Limb (tissue), 2 donors: Measurements from ENCODE around the gene PACRG.

Experiments
- DNase-seq, 2 donors: peaks; one replicate each; pipeline ENCODE4 v3.0.0-alpha.2; 2016; ENCODE audit errors: extremely low spot score in 2 of 2

Gene PACRG

GRCh38 chr6:163281634-163282033 lies 553.9 kb downstream of the PACRG start:
- DNase-seq = no peak

DNA sequence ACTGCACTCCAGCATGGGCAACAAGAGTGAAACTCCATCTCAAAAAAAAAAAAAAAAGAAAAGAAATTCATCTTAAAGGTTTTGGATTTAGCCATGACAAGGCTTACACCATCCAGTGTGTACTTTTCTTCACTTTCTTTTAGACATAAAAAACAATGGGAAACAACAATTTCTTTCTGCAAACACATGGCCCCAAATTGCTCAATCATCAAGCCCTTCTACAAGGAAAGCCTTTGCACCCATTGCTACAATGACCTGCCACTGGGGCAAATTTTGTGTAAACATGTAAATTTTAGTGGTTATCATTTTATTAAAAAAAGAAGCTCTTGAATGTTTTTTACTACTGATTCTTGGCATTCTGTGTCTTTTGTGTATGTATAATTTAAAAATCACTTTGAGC lies 554.9 kb downstream of the PACRG start:
- no peak for DNase-seq

GRCh38 chr6:163284151-163284550 lies 556.4 kb downstream of the PACRG start:
- DNase-seq = no peak

DNA sequence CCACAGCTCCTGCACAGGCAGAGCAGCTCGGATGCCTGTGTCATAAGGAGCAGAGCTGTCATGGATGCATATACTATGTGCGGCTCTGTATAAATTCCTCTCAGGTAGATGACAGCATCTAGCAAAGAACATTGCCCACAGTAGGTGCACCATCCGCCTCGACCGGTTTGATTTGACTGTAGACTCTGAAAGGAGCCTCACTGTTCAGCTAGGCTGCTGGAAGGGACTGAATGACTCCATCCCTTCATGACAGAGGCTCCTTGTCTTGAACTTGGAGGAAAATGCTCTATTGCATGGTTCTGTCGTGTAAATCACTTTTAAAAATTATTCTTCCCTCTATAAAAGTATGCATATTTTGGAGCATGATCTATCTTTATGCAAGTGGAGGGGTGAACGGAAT lies 557.9 kb downstream of the PACRG start:
- DNase-seq = no peak

GRCh38 chr6:163287626-163288025 lies 559.9 kb downstream of the PACRG start:
- no peak for DNase-seq

DNA sequence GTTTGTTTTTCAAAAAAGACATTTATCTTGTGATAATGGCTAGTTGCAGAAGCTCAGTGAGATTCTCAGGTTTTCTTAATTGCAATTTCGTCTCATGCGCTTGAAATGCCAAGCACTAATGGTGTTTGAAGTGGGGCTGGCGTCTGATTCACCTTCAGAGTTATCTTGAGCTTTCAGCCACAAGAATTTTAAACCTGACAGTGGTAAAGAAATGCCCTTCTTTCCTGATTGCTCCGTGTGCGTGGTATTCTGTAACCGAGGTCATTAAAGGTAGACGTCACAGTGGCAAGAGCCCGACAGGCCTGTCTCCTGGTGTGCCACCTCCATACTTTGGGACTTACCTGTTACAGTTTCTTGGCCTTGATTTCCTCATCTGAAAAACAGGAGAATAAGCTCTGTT lies 560.3 kb downstream of the PACRG start:
- DNase-seq = no peak

DNA sequence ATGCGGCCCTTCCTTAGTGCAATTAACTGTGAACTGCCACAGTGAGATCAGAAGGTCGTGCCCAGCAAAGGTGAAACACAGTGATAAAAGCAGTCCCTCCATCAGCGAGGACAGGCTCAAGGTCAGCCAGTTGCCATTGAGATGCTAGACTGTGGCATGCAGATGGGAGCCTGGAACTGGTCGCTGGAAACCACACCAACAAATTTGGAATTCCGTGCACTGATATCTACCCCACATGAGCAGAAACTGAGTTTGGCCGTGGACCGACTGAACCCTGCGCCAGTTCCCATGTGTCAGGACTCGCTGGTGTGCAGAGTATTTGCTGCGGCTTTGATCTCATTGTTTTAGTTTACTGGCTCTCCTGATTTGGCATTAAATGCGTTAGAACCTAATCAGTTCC lies 561.1 kb downstream of the PACRG start:
- DNase-seq = no peak

DNA sequence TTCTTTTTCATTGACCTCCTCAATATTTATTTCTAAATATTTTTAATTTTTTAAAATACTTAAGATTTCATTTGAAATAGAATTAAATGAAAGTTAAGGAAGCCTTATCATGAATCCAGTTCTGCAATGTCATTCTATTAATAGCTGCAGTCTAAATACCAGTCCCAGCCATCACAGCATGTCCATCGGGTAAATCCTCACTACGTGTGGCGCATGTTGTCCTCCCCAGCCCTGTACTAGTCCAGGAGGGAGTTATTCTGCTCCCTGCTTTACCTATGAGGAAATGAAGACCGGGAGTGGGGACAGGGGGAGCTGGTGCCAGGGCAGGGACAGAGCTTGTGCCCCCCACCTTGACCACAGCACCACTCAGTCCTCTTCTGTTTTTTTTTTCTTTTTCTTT lies 561.7 kb downstream of the PACRG start:
- no peak for DNase-seq

- no peak for DNase-seq
Measured at GRCh38 chr6:163290545-163291274, 562.9 kb downstream of the PACRG start.

- no peak for DNase-seq
Measured at GRCh38 chr6:163291622-163292021, 563.8 kb downstream of the PACRG start.

- no peak for DNase-seq
Measured at GRCh38 chr6:163293286-163293685, 565.5 kb downstream of the PACRG start.

DNA sequence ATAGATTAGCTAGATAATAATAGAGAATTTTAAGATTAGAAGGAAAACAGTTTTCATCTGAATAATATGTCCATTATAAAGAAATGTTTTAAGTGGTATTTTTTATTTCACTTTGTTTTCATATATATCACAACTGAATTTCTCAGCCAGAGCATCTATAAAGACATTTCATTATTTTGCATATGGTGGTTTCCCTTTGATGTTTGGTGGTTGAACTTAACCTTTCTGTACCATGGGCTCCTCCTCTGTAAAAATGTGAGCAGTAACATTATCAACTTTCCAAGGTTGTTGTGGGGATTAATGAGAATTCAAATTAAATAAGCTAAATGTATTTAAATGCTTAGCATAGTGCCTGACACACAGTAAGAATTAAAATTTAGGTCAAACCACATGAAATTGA lies 567.0 kb downstream of the PACRG start:
- DNase-seq = no peak

GRCh38 chr6:163296835-163297519 lies 569.2 kb downstream of the PACRG start:
- no peak for DNase-seq

DNA sequence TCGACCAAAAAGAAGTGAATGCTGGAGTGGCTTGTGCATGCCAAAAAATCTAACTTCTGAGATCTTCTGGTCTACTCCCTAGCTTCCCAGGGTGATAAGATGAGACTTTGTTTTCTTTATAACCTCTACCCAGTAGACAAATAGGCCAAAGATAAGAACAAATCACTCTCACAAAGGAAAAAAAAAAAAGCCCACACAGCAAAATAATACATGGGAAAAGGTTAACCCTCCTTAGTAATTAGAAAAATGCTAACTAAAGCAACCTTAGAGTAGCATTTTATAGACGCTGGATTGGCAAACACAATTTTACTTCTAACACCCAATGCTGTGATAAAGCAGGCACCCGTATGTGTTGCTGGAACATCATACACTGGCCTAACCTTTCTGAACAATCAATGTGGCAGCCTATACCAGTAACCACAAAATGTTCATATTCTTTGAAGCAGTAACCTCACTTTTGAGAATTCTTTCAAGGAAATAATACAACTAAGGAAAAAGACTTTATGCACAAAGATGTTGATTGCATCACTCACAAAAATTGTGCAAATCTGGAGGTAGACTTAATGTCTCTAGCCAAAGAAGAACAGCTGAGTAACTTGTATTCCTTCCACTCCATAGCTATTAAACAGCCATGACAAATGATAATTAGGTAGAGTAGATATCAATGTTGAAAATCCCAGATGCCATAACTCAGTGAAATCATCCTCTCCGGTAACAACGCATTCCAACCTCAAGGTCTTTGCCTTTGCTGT lies 570.5 kb downstream of the PACRG start:
- no peak for DNase-seq

GRCh38 chr6:163300838-163301237 lies 573.1 kb downstream of the PACRG start:
- no peak for DNase-seq

- DNase-seq = no peak
Measured at GRCh38 chr6:163301726-163302635, 574.2 kb downstream of the PACRG start.

GRCh38 chr6:163302747-163303146 lies 575.0 kb downstream of the PACRG start:
- no peak for DNase-seq

- no peak for DNase-seq
Measured at GRCh38 chr6:163306000-163306399, 578.2 kb downstream of the PACRG start.

DNA sequence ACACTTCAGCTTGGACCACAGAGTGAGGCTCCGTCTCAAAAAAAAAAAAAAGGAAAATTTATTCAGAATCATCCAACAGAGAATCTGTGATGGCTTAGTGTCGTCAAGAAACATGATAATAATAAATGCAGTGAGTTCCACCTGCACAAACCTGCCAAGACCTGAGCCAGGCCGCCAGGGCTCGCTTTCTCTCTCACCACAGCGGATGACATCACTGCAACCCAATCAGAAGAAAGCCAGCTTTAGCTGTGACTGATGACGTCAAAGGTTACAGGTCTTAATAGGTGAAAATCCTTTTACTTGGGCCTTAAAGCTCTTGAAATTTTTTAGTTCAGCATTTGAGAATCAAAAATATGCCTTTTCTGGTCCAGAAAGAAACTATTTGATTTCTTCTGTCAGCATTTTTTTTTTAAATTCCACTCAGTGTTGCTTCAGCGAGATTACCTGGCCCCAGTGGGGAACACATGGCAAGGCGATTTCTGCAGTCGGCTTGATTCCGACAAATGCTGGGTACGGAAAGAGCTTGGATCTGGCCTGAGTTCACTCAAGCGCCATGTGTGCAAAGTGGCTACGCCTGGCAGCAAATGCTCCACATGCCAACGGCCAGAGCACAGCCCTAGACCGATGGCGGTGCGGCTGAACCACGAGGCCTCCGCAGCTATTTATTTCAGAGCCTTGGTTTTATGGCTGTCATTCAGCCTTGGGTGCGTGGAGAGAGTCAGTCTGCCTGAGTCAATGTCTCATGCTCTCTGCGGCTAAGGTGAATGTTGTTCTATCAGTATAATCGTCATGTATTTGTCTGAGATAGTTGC lies 581.1 kb downstream of the PACRG start:
- DNase-seq = no peak

GRCh38 chr6:163309491-163310026 lies 581.8 kb downstream of the PACRG start:
- no peak for DNase-seq
